Measurements from ENCODE around the gene SIRPB2. TPM values are rescaled to one million over a fixed set of nuclear protein-coding genes. Genes with fewer than 3 reads are reported as not detected.

The SIRPB2 gene
- total RNA-seq, 2 donors from 2014 or later, result not detected

DNA sequence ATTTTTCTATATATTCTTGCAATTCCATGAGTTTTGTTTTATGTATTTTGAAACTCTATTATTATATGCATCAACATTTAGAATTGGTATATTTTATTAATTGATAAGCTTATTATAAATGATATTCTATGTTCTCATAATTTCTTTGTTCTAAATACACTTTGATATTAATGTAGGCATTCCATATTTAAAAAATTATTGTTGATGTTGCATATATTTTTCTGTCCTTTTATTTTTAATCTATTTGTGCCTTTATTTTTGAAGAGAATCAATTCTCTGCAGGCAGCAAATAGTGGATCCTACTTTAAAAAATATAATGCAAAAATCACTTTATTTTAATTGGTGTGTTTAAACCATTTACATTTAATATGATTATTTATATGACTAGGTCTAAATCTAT lies 36.7 kb upstream of the SIRPB2 start:
- no peaks in the 10 kb centered on the region for H3K4me1 ChIP-seq (ENCODE audit: control insufficient read depth, insufficient read depth, low read length)
- Mint-ChIP-seq H3K9me3 (no peaks in the 10 kb centered on the region), H3K27ac (no peak overlapping the region), H3K4me3 (no peak overlapping the region), H3K27me3 (ENCODE audit: insufficient read depth) (no peaks in the 10 kb centered on the region), H3K4me1 (no peaks in the 10 kb centered on the region), H3K36me3 (ENCODE audit: low read depth) (no peaks in the 10 kb centered on the region)
- no peak for TF ChIP-seq CTCF (conservative IDR thresholded peaks at IDR 0.05)
- H3K4me3 ChIP-seq (ENCODE audit: low read length), result no peak overlapping the region
- no peak overlapping the region for H3K9ac ChIP-seq (ENCODE audit: extremely low read depth, low read length, poor library complexity, severe bottlenecking)
- no peaks in the 10 kb centered on the region for H3K36me3 ChIP-seq (ENCODE audit: control insufficient read depth, insufficient read depth, low read length)
- no peaks in the 10 kb centered on the region for H3K27me3 ChIP-seq (ENCODE audit: control insufficient read depth, insufficient read depth, low read length, poor library complexity, severe bottlenecking)
- no peak overlapping the region for H3K27ac ChIP-seq (ENCODE audit: low read depth, low read length)
- no peak for DNase-seq
- H3K9me3 ChIP-seq (ENCODE audit: control insufficient read depth, low read length), result no peaks in the 10 kb centered on the region

DNA sequence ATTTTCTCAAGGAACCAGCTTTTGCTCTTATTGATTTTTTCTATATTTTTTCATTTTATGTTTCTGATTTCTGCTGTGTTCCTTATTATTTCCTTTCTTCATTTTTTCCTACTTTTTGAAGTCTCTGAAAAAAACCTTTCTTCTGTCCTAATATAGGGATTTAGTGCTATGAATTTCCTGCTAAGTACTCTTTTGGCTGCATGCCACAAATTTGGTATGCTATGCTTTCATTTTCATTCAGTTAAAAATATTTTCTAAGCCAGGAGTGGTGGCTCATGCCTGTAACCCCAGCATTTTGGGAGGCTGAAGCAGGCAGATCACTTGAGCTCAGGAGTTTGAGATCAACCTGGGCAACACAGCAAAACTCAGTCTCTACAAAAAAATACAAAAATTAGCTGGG lies 35.7 kb upstream of the SIRPB2 start:
- H3K36me3 Mint-ChIP-seq (ENCODE audit: low read depth), result no peaks in the 10 kb centered on the region
- no peaks in the 10 kb centered on the region for H3K27me3 ChIP-seq (ENCODE audit: control insufficient read depth, insufficient read depth, low read length, poor library complexity, severe bottlenecking)
- H3K9me3 ChIP-seq (ENCODE audit: control insufficient read depth, low read length), result no peaks in the 10 kb centered on the region
- H3K27ac ChIP-seq (ENCODE audit: low read depth, low read length), result no peak overlapping the region
- H3K4me3 ChIP-seq (ENCODE audit: low read length), result no peak overlapping the region
- no peaks in the 10 kb centered on the region for H3K9me3 Mint-ChIP-seq
- H3K4me1 Mint-ChIP-seq, result no peaks in the 10 kb centered on the region
- H3K36me3 ChIP-seq (ENCODE audit: control insufficient read depth, insufficient read depth, low read length), result no peaks in the 10 kb centered on the region
- no peaks in the 10 kb centered on the region for H3K27me3 Mint-ChIP-seq (ENCODE audit: insufficient read depth)
- no peak for TF ChIP-seq CTCF (conservative IDR thresholded peaks at IDR 0.05)
- no peak for DNase-seq
- no peak overlapping the region for H3K27ac Mint-ChIP-seq
- H3K9ac ChIP-seq (ENCODE audit: extremely low read depth, low read length, poor library complexity, severe bottlenecking), result no peak overlapping the region
- H3K4me1 ChIP-seq (ENCODE audit: control insufficient read depth, insufficient read depth, low read length), result no peaks in the 10 kb centered on the region
- H3K4me3 Mint-ChIP-seq, result no peak overlapping the region

GRCh38 chr20:1526310-1526709 lies 35.1 kb upstream of the SIRPB2 start:
- Histone ChIP-seq H3K9ac (ENCODE audit: extremely low read depth, low read length, poor library complexity, severe bottlenecking) (no peak overlapping the region), H3K27me3 (ENCODE audit: control insufficient read depth, insufficient read depth, low read length, poor library complexity, severe bottlenecking) (no peaks in the 10 kb centered on the region), H3K9me3 (ENCODE audit: control insufficient read depth, low read length) (no peaks in the 10 kb centered on the region), H3K27ac (ENCODE audit: low read depth, low read length) (no peak overlapping the region), H3K4me3 (ENCODE audit: low read length) (no peak overlapping the region), H3K36me3 (ENCODE audit: control insufficient read depth, insufficient read depth, low read length) (no peaks in the 10 kb centered on the region), H3K4me1 (ENCODE audit: control insufficient read depth, insufficient read depth, low read length) (no peaks in the 10 kb centered on the region)
- TF ChIP-seq CTCF (conservative IDR thresholded peaks at IDR 0.05), result no peak
- no peaks in the 10 kb centered on the region for H3K9me3 Mint-ChIP-seq
- H3K4me3 Mint-ChIP-seq, result no peak overlapping the region
- H3K27ac Mint-ChIP-seq, result no peak overlapping the region
- H3K4me1 Mint-ChIP-seq, result no peaks in the 10 kb centered on the region
- no peaks in the 10 kb centered on the region for H3K27me3 Mint-ChIP-seq (ENCODE audit: insufficient read depth)
- 100% methylated on average over 1 of the region's 1 CpG; no CpG with 5 or more reads in 1 of the 2 experiments for WGBS, 2 experiments (ENCODE audit: insufficient coverage in 1 of 2, insufficient read length in 1 of 2)
- no peaks in the 10 kb centered on the region for H3K36me3 Mint-ChIP-seq (ENCODE audit: low read depth)
- DNase-seq, result no peak
